ENCODE data around the gene ELMOD2.

- TF ChIP-seq CTCF (IDR thresholded peaks at IDR 0.05; ENCODE audit: poor library complexity) (no peak), EZH2 (IDR thresholded peaks at IDR 0.05; ENCODE audit: borderline replicate concordance) (no peak), EZH2phosphoT487 (IDR thresholded peaks at IDR 0.05; ENCODE audit: low read depth, severe bottlenecking, unreplicated experiment) (no peak)
These were observed 8.5 kb upstream of the ELMOD2 start for GRCh38 chr4:140515423-140515822.
